Ishikawa (cell line): ENCODE results near the gene INKA1.

Source experiments
- CEBPB ChIP-seq: IDR thresholded peaks from 2 replicates; pipeline ENCODE4 v1.6.1; 2012
- CREB1 ChIP-seq: IDR thresholded peaks from 2 replicates; pipeline ENCODE4 v1.6.1; 2012; ENCODE audit warnings: low read depth
- EGR1 ChIP-seq: IDR thresholded peaks from 2 replicates; pipeline ENCODE4 v1.6.1; 2012
- EP300 ChIP-seq: IDR thresholded peaks from 2 replicates; pipeline ENCODE4 v1.6.1; 2012; ENCODE audit warnings: borderline replicate concordance
- FOXM1 ChIP-seq: IDR thresholded peaks from 2 replicates; pipeline ENCODE4 v1.6.1; 2012; ENCODE audit warnings: low read depth, borderline replicate concordance
- MAX ChIP-seq: IDR thresholded peaks from 2 replicates; pipeline ENCODE4 v1.6.1; 2012
- NFIC ChIP-seq: IDR thresholded peaks from 2 replicates; pipeline ENCODE4 v1.6.1; 2012
- RAD21 ChIP-seq: IDR thresholded peaks from 2 replicates; pipeline ENCODE4 v1.6.1; 2012; ENCODE audit warnings: low read depth
- REST ChIP-seq: IDR thresholded peaks from 2 replicates; pipeline ENCODE4 v1.6.1; 2012; ENCODE audit warnings: low read depth, mild to moderate bottlenecking
- TAF1 ChIP-seq: IDR thresholded peaks from 2 replicates; pipeline ENCODE4 v1.6.1; 2012; ENCODE audit warnings: low read depth, mild to moderate bottlenecking
- TCF12 ChIP-seq: IDR thresholded peaks from 2 replicates; pipeline ENCODE4 v1.6.1; 2012; ENCODE audit warnings: low read depth
- TEAD4 ChIP-seq: IDR thresholded peaks from 2 replicates; pipeline ENCODE4 v1.6.1; 2012
- USF1 ChIP-seq: IDR thresholded peaks from 2 replicates; pipeline ENCODE4 v1.6.1; 2012
- YY1 ChIP-seq: IDR thresholded peaks from 2 replicates; pipeline ENCODE4 v1.6.1; 2012; ENCODE audit warnings: low read depth
- ZBTB7A ChIP-seq: IDR thresholded peaks from 2 replicates; pipeline ENCODE4 v1.6.1; 2012; ENCODE audit warnings: low read depth

INKA1 gene

GRCh38 chr3:49769286-49769915 is 33.7 kb upstream of the INKA1 start:
- TF ChIP-seq TAF1 (no peak), CEBPB (no peak), NFIC (no peak), EGR1 (no peak), TCF12 (no peak), ZBTB7A (no peak), EP300 (no peak), FOXM1 (no peak), MAX (no peak), CREB1 (no peak), USF1 (no peak), REST (no peak), YY1 (no peak), RAD21 (no peak), TEAD4 (no peak)

GRCh38 chr3:49769926-49770325 is 33.1 kb upstream of the INKA1 start:
- TF ChIP-seq TAF1 (no peak), CEBPB (no peak), REST (no peak), USF1 (no peak), TEAD4 (no peak), EP300 (no peak), EGR1 (no peak), CREB1 (no peak), YY1 (no peak), RAD21 (no peak)

GRCh38 chr3:49771340-49771938 is 31.6 kb upstream of the INKA1 start:
- TF ChIP-seq NFIC = no peak
- no peak for TF ChIP-seq EP300
- TF ChIP-seq ZBTB7A = no peak
- TF ChIP-seq RAD21 = no peak

- TF ChIP-seq RAD21 (no peak), TCF12 (no peak), USF1 (no peak), YY1 (no peak), MAX (no peak), EGR1 (no peak), TAF1 (no peak), NFIC (no peak), CREB1 (no peak), EP300 (no peak)
Observed at GRCh38 chr3:49772703-49773102, 30.4 kb upstream of the INKA1 start.

- TF ChIP-seq MAX = no peak
Observed at GRCh38 chr3:49775538-49775937, 27.5 kb upstream of the INKA1 start.
